ENCODE results near the gene PCDH9.

Gene PCDH9

DNA sequence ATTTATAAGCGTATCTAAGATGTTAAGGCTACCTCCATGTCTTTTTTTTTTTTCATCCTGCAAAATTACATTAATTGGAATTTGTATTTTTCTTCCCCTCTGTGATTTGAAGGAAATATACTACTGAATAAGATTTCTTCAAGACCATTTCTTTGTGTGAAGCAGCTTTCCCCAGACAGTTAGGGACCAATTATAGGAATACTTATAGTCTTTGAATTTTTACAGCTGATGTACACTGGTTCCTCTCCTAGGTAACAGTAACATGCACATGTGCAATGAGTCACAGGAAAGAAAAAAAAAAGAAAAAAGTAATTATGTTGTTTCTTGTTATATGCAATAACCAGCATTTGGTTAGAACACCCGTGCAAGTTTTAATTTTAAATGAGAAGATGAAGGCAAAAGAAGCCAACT lies 82.0 kb downstream of the PCDH9 start:
- H3K27ac ChIP-seq (replicated peaks): no peak overlapping the region
- TF ChIP-seq, protein P1, sequence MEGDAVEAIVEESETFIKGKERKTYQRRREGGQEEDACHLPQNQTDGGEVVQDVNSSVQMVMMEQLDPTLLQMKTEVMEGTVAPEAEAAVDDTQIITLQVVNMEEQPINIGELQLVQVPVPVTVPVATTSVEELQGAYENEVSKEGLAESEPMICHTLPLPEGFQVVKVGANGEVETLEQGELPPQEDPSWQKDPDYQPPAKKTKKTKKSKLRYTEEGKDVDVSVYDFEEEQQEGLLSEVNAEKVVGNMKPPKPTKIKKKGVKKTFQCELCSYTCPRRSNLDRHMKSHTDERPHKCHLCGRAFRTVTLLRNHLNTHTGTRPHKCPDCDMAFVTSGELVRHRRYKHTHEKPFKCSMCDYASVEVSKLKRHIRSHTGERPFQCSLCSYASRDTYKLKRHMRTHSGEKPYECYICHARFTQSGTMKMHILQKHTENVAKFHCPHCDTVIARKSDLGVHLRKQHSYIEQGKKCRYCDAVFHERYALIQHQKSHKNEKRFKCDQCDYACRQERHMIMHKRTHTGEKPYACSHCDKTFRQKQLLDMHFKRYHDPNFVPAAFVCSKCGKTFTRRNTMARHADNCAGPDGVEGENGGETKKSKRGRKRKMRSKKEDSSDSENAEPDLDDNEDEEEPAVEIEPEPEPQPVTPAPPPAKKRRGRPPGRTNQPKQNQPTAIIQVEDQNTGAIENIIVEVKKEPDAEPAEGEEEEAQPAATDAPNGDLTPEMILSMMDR (IDR thresholded peaks at IDR 0.05; ENCODE audit: insufficient read depth, low read length): no peak
- no peak for TF ChIP-seq SPI1 (IDR thresholded peaks at IDR 0.05; ENCODE audit: borderline replicate concordance, low read depth)
- TF ChIP-seq, protein P2, sequence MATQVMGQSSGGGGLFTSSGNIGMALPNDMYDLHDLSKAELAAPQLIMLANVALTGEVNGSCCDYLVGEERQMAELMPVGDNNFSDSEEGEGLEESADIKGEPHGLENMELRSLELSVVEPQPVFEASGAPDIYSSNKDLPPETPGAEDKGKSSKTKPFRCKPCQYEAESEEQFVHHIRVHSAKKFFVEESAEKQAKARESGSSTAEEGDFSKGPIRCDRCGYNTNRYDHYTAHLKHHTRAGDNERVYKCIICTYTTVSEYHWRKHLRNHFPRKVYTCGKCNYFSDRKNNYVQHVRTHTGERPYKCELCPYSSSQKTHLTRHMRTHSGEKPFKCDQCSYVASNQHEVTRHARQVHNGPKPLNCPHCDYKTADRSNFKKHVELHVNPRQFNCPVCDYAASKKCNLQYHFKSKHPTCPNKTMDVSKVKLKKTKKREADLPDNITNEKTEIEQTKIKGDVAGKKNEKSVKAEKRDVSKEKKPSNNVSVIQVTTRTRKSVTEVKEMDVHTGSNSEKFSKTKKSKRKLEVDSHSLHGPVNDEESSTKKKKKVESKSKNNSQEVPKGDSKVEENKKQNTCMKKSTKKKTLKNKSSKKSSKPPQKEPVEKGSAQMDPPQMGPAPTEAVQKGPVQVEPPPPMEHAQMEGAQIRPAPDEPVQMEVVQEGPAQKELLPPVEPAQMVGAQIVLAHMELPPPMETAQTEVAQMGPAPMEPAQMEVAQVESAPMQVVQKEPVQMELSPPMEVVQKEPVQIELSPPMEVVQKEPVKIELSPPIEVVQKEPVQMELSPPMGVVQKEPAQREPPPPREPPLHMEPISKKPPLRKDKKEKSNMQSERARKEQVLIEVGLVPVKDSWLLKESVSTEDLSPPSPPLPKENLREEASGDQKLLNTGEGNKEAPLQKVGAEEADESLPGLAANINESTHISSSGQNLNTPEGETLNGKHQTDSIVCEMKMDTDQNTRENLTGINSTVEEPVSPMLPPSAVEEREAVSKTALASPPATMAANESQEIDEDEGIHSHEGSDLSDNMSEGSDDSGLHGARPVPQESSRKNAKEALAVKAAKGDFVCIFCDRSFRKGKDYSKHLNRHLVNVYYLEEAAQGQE (IDR thresholded peaks at IDR 0.05; ENCODE audit: insufficient replicate concordance, low read depth): no peak
- TF ChIP-seq GABPA (IDR thresholded peaks at IDR 0.05; ENCODE audit: low read depth): no peak
- no peak for TF ChIP-seq POLR2AphosphoS5 (IDR thresholded peaks at IDR 0.05; ENCODE audit: low read depth)

DNA sequence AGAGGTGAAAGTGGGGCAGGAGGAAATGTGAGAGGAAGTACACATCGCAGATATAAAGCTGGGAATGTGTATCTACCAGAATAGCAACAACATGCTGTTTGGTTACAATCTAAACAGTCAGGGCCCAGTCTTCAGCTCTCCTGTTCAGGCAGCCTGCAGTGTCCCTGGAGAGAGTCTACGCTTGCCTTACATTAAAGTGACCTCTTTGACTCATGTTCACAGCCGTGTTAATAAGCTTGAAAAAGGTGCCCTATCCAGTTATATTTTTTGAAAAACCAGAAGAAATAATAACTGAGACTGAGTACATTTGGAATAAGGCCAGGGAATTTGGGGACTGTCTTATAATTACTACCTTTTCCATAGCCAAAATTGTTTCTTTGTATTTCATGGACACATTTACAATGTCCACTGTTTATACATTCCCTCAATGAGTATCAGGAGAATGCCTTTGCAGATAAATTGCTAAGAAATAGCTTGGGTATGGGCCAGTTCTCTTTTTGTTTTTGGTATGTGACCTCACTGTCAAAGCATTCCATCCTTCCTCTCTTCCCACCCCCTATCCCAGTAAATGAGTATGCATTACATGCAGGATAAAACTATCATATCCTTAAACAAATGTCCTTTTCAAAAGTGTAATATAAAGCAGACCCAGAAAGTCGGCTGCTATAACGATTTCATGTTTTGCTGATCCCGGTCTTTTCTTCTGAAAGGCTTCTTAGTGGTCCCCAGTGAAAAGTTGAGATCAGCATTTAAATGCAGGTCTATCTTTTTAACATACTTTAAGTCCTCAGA lies 82.6 kb downstream of the PCDH9 start:
- no peak for DNase-seq (ENCODE audit: low read depth in 1 of 2, low spot score in 1 of 2)
- no peak overlapping the region for H3K27ac ChIP-seq (replicated peaks)
- no peaks in the 10 kb centered on the region for H3K27me3 ChIP-seq (ENCODE audit: insufficient read depth, poor library complexity, severe bottlenecking)
- H3K4me3 ChIP-seq (replicated peaks; ENCODE audit: insufficient read depth, low read length): no peak overlapping the region
- TF ChIP-seq, protein P1 (IDR thresholded peaks at IDR 0.05; ENCODE audit: insufficient read depth, low read length): no peak
- TF ChIP-seq POLR2AphosphoS5 (IDR thresholded peaks at IDR 0.05; ENCODE audit: low read depth): no peak
- TF ChIP-seq, protein P2 (IDR thresholded peaks at IDR 0.05; ENCODE audit: insufficient replicate concordance, low read depth): no peak

More for the DNA sequence above, 82.0 kb downstream of the PCDH9 start:
- Histone ChIP-seq H3K27me3 (ENCODE audit: insufficient read depth, poor library complexity, severe bottlenecking) (no peaks in the 10 kb centered on the region), H3K4me3 (replicated peaks; ENCODE audit: insufficient read depth, low read length) (no peak overlapping the region)
- DNase-seq (ENCODE audit: low read depth in 1 of 2, low spot score in 1 of 2): no peak

- Histone ChIP-seq H3K27ac (replicated peaks) (no peak overlapping the region), H3K27me3 (ENCODE audit: insufficient read depth, poor library complexity, severe bottlenecking) (no peaks in the 10 kb centered on the region), H3K4me3 (replicated peaks; ENCODE audit: insufficient read depth, low read length) (no peak overlapping the region)
- DNase-seq (ENCODE audit: low read depth in 1 of 2, low spot score in 1 of 2): no peak
- TF ChIP-seq GABPA (IDR thresholded peaks at IDR 0.05; ENCODE audit: low read depth) (no peak), SPI1 (IDR thresholded peaks at IDR 0.05; ENCODE audit: borderline replicate concordance, low read depth) (no peak), POLR2AphosphoS5 (IDR thresholded peaks at IDR 0.05; ENCODE audit: low read depth) (no peak)
- TF ChIP-seq, protein P1 (IDR thresholded peaks at IDR 0.05; ENCODE audit: insufficient read depth, low read length): no peak
- TF ChIP-seq, protein P2 (IDR thresholded peaks at IDR 0.05; ENCODE audit: insufficient replicate concordance, low read depth): no peak
These were observed 83.5 kb downstream of the PCDH9 start for GRCh38 chr13:67146523-67147130.
